Calu3 (cell line): ENCODE measurements around the gene PODN. TPM values are rescaled to one million over a fixed set of nuclear protein-coding genes. Genes with fewer than 3 reads are reported as not detected.

Experiments
- BruUV-seq: library from RNA; stranded (reverse); fragments of 400-500 nt; replicated peaks from 2 replicates; lab custom pipeline; 2021; lab: Mats Ljungman, UMichigan
- CTCF ChIA-PET: fragments of 300-600 bp; sonication (Branson Sonifier 250); formaldehyde crosslinking; loops from one replicate; lab custom pipeline; 2022; ENCODE audit warnings: antibody characterized with exemption; lab: Charles Lee
- DNase-seq: peaks from one replicate; pipeline ENCODE4 v3.0.0; 2022
- H3K27ac Mint-ChIP-seq: one replicate; pipeline ENCODE4 v1.8.0; 2022; ENCODE audit warnings: mixed read lengths; ENCODE audit not compliant: unreplicated experiment
- H3K27me3 Mint-ChIP-seq: one replicate; pipeline ENCODE4 v1.8.0; 2022; ENCODE audit warnings: mixed read lengths; ENCODE audit not compliant: unreplicated experiment
- H3K36me3 Mint-ChIP-seq: one replicate; pipeline ENCODE4 v1.8.0; 2022; ENCODE audit warnings: mild to moderate bottlenecking, moderate library complexity, mixed read lengths; ENCODE audit not compliant: insufficient read depth, unreplicated experiment
- H3K4me1 Mint-ChIP-seq: one replicate; pipeline ENCODE4 v1.8.0; 2022; ENCODE audit warnings: mild to moderate bottlenecking, low read depth, mixed read lengths; ENCODE audit not compliant: unreplicated experiment
- H3K4me3 Mint-ChIP-seq: one replicate; pipeline ENCODE4 v1.8.0; 2022; ENCODE audit warnings: mild to moderate bottlenecking, low read depth, moderate library complexity, mixed read lengths; ENCODE audit not compliant: unreplicated experiment
- H3K9me3 Mint-ChIP-seq: one replicate; pipeline ENCODE4 v1.8.0; 2022; ENCODE audit warnings: low read depth, mixed read lengths; ENCODE audit not compliant: unreplicated experiment
- CTCF ChIP-seq: fragments of 200-600 bp; IDR thresholded peaks from one replicate; pipeline ENCODE4 v1.8.0; 2022; ENCODE audit warnings: antibody characterized with exemption; ENCODE audit not compliant: unreplicated experiment
- intact Hi-C: fragments of 100-400 bp; cut with micrococcal nuclease; formaldehyde crosslinking; loops from one replicate; pipeline ENCODE4 v1.10.0; 2022; ENCODE audit not compliant: unreplicated experiment
- total RNA-seq: library from RNA; stranded (reverse); gene quantifications from 2 replicates; pipeline ENCODE4 v1.2.3, GENCODE V29; 2022

The PODN gene
- total RNA-seq, 1 experiment from 2014 or later, result not detected

GRCh38 chr1:53094533-53094919, 32.5 kb downstream of the PODN start:
- CTCF ChIA-PET, result no interaction called here

GRCh38 chr1:53104289-53104913, 42.4 kb downstream of the PODN start:
- CTCF ChIA-PET, result no interaction called here
- no peak for TF ChIP-seq CTCF
- peaks cover 14% of the 10 kb centered on the region for H3K27me3 Mint-ChIP-seq
- H3K4me3 Mint-ChIP-seq, result no peak overlapping the region
- no TSS peak for BruUV-seq
- H3K4me1 Mint-ChIP-seq, result peaks cover 13% of the 10 kb centered on the region
- intact Hi-C loops, result no loop called here
- H3K36me3 Mint-ChIP-seq, result no peaks in the 10 kb centered on the region
- H3K9me3 Mint-ChIP-seq, result no peaks in the 10 kb centered on the region
- H3K27ac Mint-ChIP-seq, result no peak overlapping the region
- no peak for DNase-seq

More at GRCh38 chr1:53094533-53094919, 32.5 kb downstream of the PODN start:
- no peaks in the 10 kb centered on the region for H3K9me3 Mint-ChIP-seq
- no TSS peak for BruUV-seq
- intact Hi-C loops, result no loop called here
- H3K4me1 Mint-ChIP-seq, result no peaks in the 10 kb centered on the region
- H3K4me3 Mint-ChIP-seq, result no peak overlapping the region
- no peak for TF ChIP-seq CTCF
- H3K27ac Mint-ChIP-seq, result no peak overlapping the region
- peaks cover 4% of the 10 kb centered on the region for H3K36me3 Mint-ChIP-seq
- no peak for DNase-seq
- peaks cover 13% of the 10 kb centered on the region for H3K27me3 Mint-ChIP-seq

- Mint-ChIP-seq H3K4me3 (no peak overlapping the region), H3K36me3 (no peaks in the 10 kb centered on the region), H3K27ac (no peak overlapping the region), H3K9me3 (no peaks in the 10 kb centered on the region), H3K27me3 (peaks cover 14% of the 10 kb centered on the region), H3K4me1 (peaks cover 27% of the 10 kb centered on the region)
- intact Hi-C loops, result no loop called here
- DNase-seq, result no peak
- BruUV-seq, result no TSS peak
- CTCF ChIA-PET, result interaction anchor here (1.0 kb wide), 1 partner anchor 70 kb away, joined by 3 read pairs; no protein-coding TSS in a partner anchor
- no peak for TF ChIP-seq CTCF
These were observed 45.1 kb downstream of the PODN start for GRCh38 chr1:53107090-53107489.

- CTCF ChIA-PET, result interaction anchor here (1.0 kb wide), 1 partner anchor 69 kb away, joined by 3 read pairs; no protein-coding TSS in a partner anchor
- no peak overlapping the region for H3K27ac Mint-ChIP-seq
- no peak overlapping the region for H3K4me3 Mint-ChIP-seq
- TF ChIP-seq CTCF, result no peak
- no TSS peak for BruUV-seq
- intact Hi-C loops, result no loop called here
- H3K36me3 Mint-ChIP-seq, result no peaks in the 10 kb centered on the region
- DNase-seq, result no peak
- peaks cover 14% of the 10 kb centered on the region for H3K27me3 Mint-ChIP-seq
- peaks cover 27% of the 10 kb centered on the region for H3K4me1 Mint-ChIP-seq
- no peaks in the 10 kb centered on the region for H3K9me3 Mint-ChIP-seq
These were observed 45.7 kb downstream of the PODN start for GRCh38 chr1:53107570-53108322.
